Lower leg skin (tissue), 3 donors: Measurements from ENCODE around the gene PRXL2B.

Experiments
- CTCF ChIP-seq, 3 donors: fragments of 450-650 bp; IDR thresholded peaks; one replicate each; pipeline ENCODE4 v1.5.1; 2016; ENCODE audit warnings: antibody characterized with exemption in 3 of 3, mild to moderate bottlenecking in 3 of 3, moderate library complexity in 2 of 3
- POLR2A ChIP-seq, 2 donors: fragments of 450-650 bp; IDR thresholded peaks; one replicate each; pipeline ENCODE4 v1.6.1; 2016 to 2017; ENCODE audit warnings: antibody characterized with exemption in 2 of 2, mild to moderate bottlenecking in 1 of 2, moderate library complexity in 1 of 2

DNA sequence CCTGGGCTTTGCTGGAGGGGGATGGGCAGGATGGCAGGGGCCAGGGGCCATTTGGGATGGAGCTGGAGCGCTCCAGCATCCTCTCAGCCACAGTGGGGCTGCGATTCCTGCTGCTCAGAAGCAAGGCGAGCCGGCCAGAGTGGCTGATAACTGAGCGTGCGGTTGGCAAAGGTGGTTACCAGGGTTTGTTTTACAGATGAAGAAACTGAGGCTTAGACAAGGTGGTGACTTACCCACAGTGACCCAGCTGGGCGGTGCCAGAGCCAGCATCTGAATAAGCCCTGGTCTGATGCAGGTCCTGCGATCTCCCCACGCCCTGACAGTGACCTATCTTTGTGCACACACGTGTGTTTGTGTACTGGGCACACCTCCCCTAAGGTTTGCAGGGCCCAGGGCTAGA lies 5.9 kb upstream of the PRXL2B start:
- TF ChIP-seq CTCF (IDR thresholded peaks at IDR 0.05): no peak
- TF ChIP-seq POLR2A (IDR thresholded peaks at IDR 0.05): no peak
